Upper lobe of right lung (tissue), 1 donor: ENCODE measurements around the gene CCDC50. TPM values are rescaled to one million over a fixed set of nuclear protein-coding genes. Genes with fewer than 3 reads are reported as not detected.

Experiments used
- ATAC-seq: fragments of 200-7000 bp; cut with Tn5 transposase; one replicate; pipeline ENCODE4 v1.9.1; 2020; ENCODE audit warnings: mild to moderate bottlenecking, moderate library complexity
- DNase-seq: peaks from one replicate; pipeline ENCODE4 v3.0.0-alpha.2; 2020
- H3K27ac ChIP-seq: fragments of 200-600 bp; one replicate; pipeline ENCODE4 v1.8.0; 2022
- H3K27me3 ChIP-seq: fragments of 200-600 bp; one replicate; pipeline ENCODE4 v1.8.0; 2022; ENCODE audit warnings: mild to moderate bottlenecking
- H3K36me3 ChIP-seq: fragments of 200-600 bp; one replicate; pipeline ENCODE4 v1.8.0; 2022
- H3K4me1 ChIP-seq: fragments of 200-600 bp; one replicate; pipeline ENCODE4 v1.8.0; 2022
- H3K4me3 ChIP-seq: fragments of 200-600 bp; one replicate; pipeline ENCODE4 v1.8.0; 2022; ENCODE audit warnings: mild to moderate bottlenecking
- H3K9me3 ChIP-seq: fragments of 200-600 bp; one replicate; pipeline ENCODE4 v1.8.0; 2022
- CTCF ChIP-seq: fragments of 200-600 bp; IDR thresholded peaks from one replicate; pipeline ENCODE4 v1.8.0; 2022; ENCODE audit warnings: antibody characterized with exemption
- intact Hi-C: fragments of 100-400 bp; cut with DNase I; formaldehyde crosslinking; loops from one replicate; pipeline ENCODE4 v1.11.0; 2022
- total RNA-seq: library from RNA; stranded (reverse); fragmentation: NEBNext Ultra II Directional; extraction: Animal tissue kit (Norgen Biotek cat#: 25700); gene quantifications from one replicate; pipeline ENCODE4 v1.2.1, GENCODE V29; 2021
- donor health status: DM: no; HTN: yes; CAD: no; lungs with severe emphysema.

The CCDC50 gene
- total RNA-seq, 1 donor from 2014 or later: 73.2 TPM

GRCh38 chr3:191381303-191381702 lies 52.1 kb downstream of the CCDC50 start:
- ATAC-seq (no peak), DNase-seq (no peak)
- Histone ChIP-seq H3K27ac (no peak overlapping the region), H3K36me3 (peaks cover 35% of the 10 kb centered on the region), H3K4me3 (no peak overlapping the region), H3K27me3 (no peaks in the 10 kb centered on the region), H3K4me1 (peaks cover 29% of the 10 kb centered on the region), H3K9me3 (no peaks in the 10 kb centered on the region)
- intact Hi-C loops: no loop called here
- no peak for TF ChIP-seq CTCF

- Histone ChIP-seq H3K4me3 (no peak overlapping the region), H3K36me3 (peaks cover 39% of the 10 kb centered on the region), H3K27me3 (no peaks in the 10 kb centered on the region), H3K4me1 (peaks cover 23% of the 10 kb centered on the region), H3K27ac (no peak overlapping the region), H3K9me3 (no peaks in the 10 kb centered on the region)
- no peak for ATAC-seq
- TF ChIP-seq CTCF: no peak
- no peak for DNase-seq
- intact Hi-C loops: no loop called here
Observed at GRCh38 chr3:191382661-191383060, 53.5 kb downstream of the CCDC50 start.

GRCh38 chr3:191383124-191383523 lies 53.9 kb downstream of the CCDC50 start:
- ATAC-seq (no peak), DNase-seq (no peak)
- Histone ChIP-seq H3K27me3 (no peaks in the 10 kb centered on the region), H3K4me3 (no peak overlapping the region), H3K9me3 (no peaks in the 10 kb centered on the region), H3K4me1 (peaks cover 21% of the 10 kb centered on the region), H3K36me3 (peaks cover 39% of the 10 kb centered on the region), H3K27ac (no peak overlapping the region)
- intact Hi-C loops: no loop called here
- no peak for TF ChIP-seq CTCF

GRCh38 chr3:191385101-191385500 lies 55.9 kb downstream of the CCDC50 start:
- H3K27ac ChIP-seq: no peak overlapping the region
- H3K4me3 ChIP-seq: no peak overlapping the region
- H3K9me3 ChIP-seq: no peaks in the 10 kb centered on the region
- H3K27me3 ChIP-seq: no peaks in the 10 kb centered on the region
- ATAC-seq (no peak), DNase-seq (no peak)
- H3K36me3 ChIP-seq: peaks cover 47% of the 10 kb centered on the region
- H3K4me1 ChIP-seq: peaks cover 24% of the 10 kb centered on the region
- intact Hi-C loops: no loop called here
- no peak for TF ChIP-seq CTCF

GRCh38 chr3:191387441-191388077 lies 58.4 kb downstream of the CCDC50 start:
- intact Hi-C loops: no loop called here
- no peak overlapping the region for H3K4me3 ChIP-seq
- H3K36me3 ChIP-seq: peaks cover 41% of the 10 kb centered on the region
- ATAC-seq: peak; percentile 85
- H3K4me1 ChIP-seq: peaks cover 24% of the 10 kb centered on the region
- no peak overlapping the region for H3K27ac ChIP-seq
- no peak for TF ChIP-seq CTCF
- no peaks in the 10 kb centered on the region for H3K9me3 ChIP-seq
- H3K27me3 ChIP-seq: no peaks in the 10 kb centered on the region
- DNase-seq: no peak

- no peak overlapping the region for H3K4me3 ChIP-seq
- DNase-seq (no peak), ATAC-seq (no peak)
- peaks cover 22% of the 10 kb centered on the region for H3K4me1 ChIP-seq
- peaks cover 37% of the 10 kb centered on the region for H3K36me3 ChIP-seq
- no peak overlapping the region for H3K27ac ChIP-seq
- peak; percentile 39 for TF ChIP-seq CTCF
- no peaks in the 10 kb centered on the region for H3K27me3 ChIP-seq
- H3K9me3 ChIP-seq: no peaks in the 10 kb centered on the region
- intact Hi-C loops: no loop called here
Observed at GRCh38 chr3:191388823-191389222, 59.6 kb downstream of the CCDC50 start.
